NCI-H187 treated with DMSO at 0.1 percent for 48 hours (cell line): ENCODE data around the gene RMDN2.
"Not testable (repeated sequence)": the region's sequence is repeated elsewhere in the genome, so short reads cannot be mapped to it uniquely, and the experiment has no call there.

Experiments used
- DNase-seq: peaks from one replicate; lab custom pipeline; 2025; lab: John Stamatoyannopoulos, UW

The RMDN2 gene

DNA sequence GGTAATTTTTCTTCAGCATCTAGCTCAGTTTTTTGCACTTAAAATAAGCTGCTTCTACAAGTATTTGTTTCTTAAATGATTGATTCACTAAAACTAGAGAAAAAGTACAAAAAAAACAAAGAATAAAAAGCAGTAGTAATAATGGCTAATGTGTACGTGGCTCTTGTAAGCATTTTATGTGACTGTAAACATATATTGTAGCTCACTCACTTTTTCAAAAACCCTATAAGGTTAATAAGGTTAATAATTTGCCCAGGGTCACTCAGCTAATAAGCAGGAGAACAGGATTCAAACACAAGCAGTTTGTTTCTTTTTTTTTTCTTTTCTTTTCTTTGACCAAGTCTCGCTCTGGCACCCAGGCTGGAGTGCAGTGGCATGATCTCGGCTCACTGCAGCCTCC lies 67.5 kb downstream of the RMDN2 start:
- DNase-seq = no peak

GRCh38 chr2:37993143-37993542 lies 68.1 kb downstream of the RMDN2 start:
- DNase-seq = no peak

DNA sequence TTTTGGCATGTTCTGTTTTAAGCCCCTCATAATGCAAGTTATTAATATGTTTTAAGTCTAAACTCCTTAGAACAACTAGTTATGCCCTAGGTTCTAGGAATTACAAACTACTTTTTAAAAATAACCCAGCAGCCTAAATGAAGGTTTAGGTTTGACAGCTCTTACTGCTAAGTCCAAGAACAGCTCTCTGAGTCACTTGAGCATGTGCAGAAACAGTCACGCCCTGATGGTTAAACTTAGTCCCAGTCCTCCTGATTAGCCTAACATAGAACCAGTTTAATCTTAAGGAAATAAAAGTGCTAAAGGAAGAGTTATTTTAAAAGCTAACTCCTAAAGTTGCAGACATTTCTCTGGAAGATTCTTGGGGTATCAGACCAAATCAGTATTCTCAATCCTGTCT lies 72.5 kb downstream of the RMDN2 start:
- no peak for DNase-seq

GRCh38 chr2:38000485-38001222 lies 75.6 kb downstream of the RMDN2 start:
- no peak for DNase-seq

DNA sequence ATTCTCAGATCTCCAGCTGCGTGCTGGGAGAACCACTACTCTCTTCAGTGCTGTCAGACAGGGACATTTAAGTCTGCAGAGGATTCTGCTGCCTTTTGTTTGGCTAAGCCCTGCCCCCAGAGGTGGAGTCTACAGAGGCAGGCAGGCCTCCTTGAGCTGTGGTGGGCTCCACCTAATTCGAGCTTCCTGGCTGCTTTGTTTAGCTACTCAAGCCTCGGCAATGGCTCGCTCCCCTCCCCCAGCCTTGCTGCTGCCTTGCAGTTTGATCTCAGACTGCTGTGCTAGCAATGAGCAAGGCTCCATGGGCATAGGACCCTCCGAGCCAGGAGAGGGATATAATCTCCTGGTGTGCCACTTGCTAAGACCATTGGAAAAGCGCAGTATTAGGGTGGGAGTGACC lies 85.1 kb downstream of the RMDN2 start:
- DNase-seq = not testable (repeated sequence)

DNA sequence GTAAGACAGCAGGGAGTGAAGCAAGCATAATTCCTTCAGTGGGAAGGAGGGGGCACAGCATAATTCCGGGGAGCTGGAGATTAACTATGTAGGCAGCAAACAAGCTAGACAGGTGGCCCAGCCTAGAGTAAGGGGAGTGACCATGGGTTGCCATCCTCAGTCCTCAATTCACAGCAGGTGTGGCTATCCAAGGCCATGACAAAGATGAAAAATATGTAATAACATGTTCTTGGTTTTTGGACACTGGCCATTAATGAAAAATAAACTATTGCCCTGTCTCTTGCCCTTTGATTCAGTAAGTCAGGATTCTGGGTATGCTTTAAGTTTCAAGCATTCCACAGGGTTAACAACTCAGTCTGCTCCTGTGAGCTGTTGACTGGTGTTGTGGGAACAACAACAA lies 85.9 kb downstream of the RMDN2 start:
- no peak for DNase-seq

DNA sequence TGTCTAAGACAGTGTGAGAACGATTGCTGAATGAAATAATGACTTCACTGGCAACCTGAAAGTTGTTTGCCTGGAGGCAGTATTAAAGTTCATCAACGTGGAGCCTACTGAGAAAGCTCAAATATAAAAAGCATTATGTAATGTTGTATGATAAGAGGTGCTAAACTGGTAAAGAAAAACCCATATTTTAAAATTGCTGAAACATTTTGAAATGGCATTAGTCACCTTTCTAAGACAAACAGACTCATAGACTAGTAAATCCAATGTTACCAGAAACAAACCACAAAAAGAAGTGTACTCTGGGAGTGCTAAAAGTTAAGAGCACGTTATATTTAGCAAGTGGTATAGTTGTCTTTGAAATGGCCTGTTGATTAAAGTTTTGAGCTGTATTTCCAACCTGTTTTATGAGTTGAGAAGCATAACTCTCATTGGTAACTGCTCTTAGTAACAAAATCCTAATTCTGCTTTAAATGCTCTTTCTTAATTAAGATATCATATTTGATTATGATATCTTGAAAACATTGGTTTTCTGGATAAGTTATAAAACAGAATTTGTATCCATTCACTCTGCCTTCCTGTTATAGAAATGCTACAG lies 88.2 kb downstream of the RMDN2 start:
- no peak for DNase-seq

DNA sequence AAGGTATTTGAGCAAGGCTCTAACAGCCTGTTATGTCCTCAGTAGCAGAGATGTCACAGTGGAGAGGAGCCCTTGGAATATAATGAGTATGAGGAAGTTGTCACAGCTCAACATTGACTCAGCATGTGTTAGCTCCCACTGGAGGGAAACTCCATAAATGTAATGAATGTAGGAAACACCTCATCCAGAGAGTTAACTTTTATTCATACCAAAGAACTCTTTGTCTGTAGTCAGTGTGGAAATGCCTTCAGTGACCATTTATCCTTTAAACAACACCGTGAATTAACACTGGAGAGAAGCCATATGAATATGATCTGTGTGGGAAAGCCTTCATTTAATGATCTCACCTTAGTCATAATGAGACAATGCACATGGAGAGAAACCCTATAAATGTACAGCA lies 91.1 kb downstream of the RMDN2 start:
- DNase-seq = no peak

- no peak for DNase-seq
Measured at GRCh38 chr2:38017836-38018235, 92.7 kb downstream of the RMDN2 start.

DNA sequence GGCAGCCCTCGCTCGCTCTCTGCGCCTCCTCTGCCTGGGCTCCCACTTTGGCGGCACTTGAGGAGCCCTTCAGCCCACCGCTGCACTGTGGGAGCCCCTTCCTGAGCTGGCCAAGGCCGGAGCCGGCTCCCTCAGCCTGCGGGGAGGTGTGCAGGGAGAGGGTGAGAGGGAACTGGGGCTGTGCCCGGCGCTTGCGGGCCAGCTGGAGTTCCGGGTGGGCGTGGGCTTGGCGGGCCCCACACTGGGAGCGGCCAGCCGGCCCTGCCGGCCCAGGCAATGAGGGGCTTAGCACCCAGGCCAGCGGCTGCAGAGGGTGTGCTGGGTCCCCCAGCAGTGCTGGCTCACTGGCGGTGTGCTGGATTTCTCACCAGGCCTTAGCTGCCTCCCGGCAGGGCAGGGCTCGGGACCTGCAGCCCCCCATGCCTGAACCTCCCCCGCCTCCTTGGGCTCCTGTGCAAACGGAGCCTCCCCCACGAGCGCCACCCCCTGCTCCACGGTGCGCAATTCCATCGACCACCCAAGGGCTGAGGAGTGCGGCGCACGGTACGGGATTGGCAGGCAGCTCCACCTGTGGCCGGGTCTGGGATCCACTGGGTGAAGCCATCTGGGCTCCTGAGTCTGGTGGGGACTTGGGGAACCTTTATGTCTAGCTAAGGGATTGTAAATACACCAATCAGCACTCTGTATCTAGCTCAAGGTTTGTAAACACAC lies 95.4 kb downstream of the RMDN2 start:
- DNase-seq = not testable (repeated sequence)

DNA sequence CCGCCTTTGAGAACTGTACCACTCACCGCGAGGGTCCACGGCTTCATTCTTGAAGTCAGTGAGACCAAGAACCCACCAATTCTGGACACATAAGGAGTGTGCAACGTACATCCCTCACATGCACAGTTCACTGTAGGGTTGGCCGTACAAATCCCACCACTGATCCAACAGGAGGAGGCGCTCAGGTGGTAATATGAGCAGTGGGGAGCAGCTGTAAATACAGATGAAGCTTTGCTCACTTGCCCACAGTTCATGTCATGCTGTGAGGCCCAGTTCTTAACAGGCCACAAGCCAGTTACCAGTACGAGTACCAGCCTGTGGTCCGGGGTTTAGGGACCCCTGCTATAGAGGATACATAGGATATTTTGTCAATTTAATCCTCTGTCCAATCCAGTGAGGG lies 96.5 kb downstream of the RMDN2 start:
- no peak for DNase-seq

- DNase-seq = no peak
Measured at GRCh38 chr2:38026846-38027245, 101.8 kb downstream of the RMDN2 start.

DNA sequence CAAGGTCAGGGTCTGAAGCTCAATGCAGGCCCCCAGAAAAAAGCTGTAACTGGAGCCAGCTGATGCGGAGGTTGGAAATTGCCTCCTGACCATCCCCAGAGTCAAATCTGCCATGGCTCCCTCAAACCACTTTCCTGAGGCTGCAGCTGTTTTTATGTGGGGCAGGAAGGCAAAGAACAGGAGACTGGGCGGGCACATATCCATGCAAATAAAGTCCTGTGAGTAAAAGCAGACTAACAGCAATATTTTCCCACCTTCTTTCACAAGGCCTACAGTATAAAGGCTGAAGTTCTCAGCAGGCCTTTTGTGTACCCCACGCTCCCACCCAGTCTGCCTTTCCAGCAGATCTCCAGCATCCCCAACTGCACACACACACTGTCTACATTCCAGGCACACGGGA lies 103.7 kb downstream of the RMDN2 start:
- no peak for DNase-seq

DNA sequence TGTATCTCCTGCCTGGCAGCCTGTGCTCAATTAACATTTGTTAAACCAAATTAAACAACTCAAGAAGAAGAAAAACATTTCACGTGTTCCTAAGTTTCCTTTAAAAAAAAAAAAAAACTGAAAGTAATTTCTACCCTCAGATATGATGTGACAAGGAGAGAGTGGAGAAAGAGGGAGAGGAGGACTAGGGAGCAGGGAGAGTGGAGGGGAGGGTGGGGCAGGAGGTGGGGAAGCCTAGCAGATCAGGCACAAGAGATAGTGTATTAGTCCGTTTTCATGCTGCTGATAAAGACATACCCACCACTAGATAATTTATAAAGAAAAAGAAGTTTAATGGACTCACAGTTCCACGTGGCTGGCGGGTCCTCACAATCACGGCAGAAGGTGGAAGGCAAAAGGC lies 104.4 kb downstream of the RMDN2 start:
- no peak for DNase-seq

DNA sequence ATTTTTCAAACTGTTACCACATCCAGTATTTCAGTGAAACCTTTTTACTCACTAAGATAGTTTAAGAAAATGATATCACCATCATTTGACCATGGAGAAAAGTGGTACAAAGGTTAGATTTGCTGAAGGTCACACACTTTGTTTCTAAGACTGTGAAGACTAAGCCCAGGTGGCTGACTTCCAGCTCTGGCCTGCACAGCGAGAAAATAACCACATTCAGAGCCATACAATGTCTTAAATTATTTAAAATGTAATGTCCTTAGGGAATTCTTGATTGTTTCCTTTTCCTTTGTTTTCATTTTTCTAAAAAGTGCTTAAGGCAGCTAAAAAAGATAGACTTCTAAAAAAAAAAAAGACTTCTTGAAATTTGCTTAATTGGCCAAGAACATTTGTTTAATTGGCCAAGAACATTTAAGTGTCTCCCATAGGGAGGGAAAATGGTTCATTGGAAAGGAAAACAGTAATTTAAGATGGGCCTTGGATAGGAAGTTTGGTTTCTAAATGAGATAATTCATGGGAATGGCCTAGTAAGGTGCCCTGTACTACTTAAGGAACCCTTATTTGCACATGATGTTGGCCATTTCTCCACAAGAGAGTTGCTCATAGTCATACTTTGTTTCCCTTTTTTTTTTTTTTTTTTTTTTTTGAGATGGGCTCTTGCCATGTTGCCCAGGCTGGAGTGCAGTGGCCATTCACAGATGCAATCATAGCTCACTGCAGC lies 105.7 kb downstream of the RMDN2 start:
- no peak for DNase-seq

DNA sequence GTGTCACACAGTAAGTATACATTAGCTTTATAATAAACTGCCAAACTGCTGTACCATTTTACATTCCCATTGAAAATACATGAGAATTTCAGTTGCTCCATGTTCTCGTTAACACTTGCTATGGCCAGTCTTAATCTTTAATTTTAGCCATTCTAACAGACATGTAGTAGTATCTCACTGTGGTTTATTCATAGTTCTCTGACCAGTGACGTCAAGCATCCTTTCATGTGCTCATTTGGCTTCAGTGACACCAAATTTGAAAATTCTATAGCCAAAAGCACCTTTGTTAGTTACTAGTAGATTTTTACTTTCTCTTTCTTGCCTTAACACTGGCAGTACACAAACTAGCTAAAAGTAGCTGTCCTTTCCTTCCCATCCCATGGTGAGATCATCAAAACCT lies 107.9 kb downstream of the RMDN2 start:
- DNase-seq = no peak

DNA sequence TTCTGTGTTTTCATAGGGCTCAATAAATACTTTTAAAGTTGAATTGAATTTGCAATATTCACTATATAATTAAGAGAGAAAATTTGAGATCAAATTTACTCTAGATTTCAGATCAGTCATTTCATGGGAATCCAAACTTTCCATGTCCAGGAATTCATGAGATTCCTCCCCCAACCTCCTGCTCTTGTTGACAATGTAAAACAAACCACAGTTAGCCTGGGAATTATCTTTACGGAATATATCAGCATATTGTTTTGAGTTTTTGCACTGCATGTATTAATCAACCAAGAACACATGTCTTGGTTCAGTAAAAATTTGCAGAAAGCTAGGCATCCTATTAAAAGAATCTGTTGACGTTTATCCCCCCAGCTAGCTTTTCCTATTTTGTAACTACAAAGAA lies 108.6 kb downstream of the RMDN2 start:
- no peak for DNase-seq

- no peak for DNase-seq
Measured at GRCh38 chr2:38035968-38036367, 110.9 kb downstream of the RMDN2 start.

DNA sequence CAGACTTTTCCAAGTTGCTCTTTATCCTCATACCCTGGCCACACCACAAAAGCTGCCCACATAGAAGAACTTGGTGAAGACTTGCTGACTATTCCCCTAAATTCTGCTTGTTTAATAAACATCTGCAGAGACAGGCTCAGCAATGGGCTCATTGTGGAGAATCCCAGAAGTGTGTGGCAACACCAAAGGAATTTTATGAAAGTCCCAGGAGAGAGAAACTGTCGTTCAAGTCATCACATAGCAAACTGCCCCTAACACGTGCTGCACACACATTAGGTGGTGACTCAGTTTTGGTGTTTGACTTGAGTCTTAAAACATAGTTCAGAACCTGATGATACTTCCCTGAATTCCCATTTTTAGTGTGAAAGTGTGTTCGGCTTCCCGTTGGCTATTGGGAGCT lies 112.2 kb downstream of the RMDN2 start:
- no peak for DNase-seq

- no peak for DNase-seq
Measured at GRCh38 chr2:38037757-38038621, 112.9 kb downstream of the RMDN2 start.

GRCh38 chr2:38038682-38039081 lies 113.6 kb downstream of the RMDN2 start:
- DNase-seq = no peak
